ENCODE data around the gene CDK12. TPM values are rescaled to one million over a fixed set of nuclear protein-coding genes. Genes with fewer than 3 reads are reported as not detected.

The CDK12 gene
- total and polyA plus RNA-seq, 4 donors: 7.3 to 71.1 (median 28.6) TPM

DNA sequence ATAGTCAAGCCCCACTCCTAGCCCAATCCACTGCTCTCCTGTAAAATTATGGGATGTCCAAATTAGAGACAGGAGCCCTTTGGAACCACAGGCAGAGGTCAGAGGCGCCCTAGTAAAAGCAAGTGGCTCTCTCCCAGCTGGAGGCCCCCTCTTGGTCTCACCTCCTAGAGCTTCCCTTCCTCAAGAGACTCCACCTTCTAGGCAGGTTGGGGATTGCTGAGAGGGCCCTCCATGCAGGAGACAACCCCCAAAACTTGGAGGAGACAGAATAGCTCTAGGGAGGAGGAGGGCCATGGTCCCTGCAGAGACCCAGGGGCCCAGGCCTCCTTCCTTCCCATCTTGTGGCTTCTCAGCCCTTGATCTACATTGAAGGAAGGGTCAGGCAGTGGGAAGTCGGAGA lies 117.0 kb downstream of the CDK12 start:
- Histone ChIP-seq H3K27me3 (ENCODE audit: control insufficient read depth in 1 of 2, insufficient read depth in 2 of 2, low read length in 1 of 2) (no peaks in the 10 kb centered on the region), H3K9me3 (ENCODE audit: control insufficient read depth, low read length) (no peaks in the 10 kb centered on the region), H3K36me3 (ENCODE audit: control insufficient read depth in 1 of 2, insufficient read depth in 2 of 2, low read length in 1 of 2) (no peaks in the 10 kb centered on the region), H3K4me3 (ENCODE audit: low read length in 2 of 2) (no peak overlapping the region), H3K27ac (ENCODE audit: low read depth in 1 of 2, low read length in 2 of 2) (no peak overlapping the region), H3K4me1 (ENCODE audit: control insufficient read depth in 1 of 2, insufficient read depth in 2 of 2, low read length in 2 of 2) (no peaks in the 10 kb centered on the region)
- WGBS, 2 donors: 82 to 87% methylated on average over 2 of the region's 2 CpGs
- no peak for DNase-seq
- intact Hi-C loops (cut with DNase I): no loop called here
- no peak for ATAC-seq (ENCODE audit: low FRiP score)

DNA sequence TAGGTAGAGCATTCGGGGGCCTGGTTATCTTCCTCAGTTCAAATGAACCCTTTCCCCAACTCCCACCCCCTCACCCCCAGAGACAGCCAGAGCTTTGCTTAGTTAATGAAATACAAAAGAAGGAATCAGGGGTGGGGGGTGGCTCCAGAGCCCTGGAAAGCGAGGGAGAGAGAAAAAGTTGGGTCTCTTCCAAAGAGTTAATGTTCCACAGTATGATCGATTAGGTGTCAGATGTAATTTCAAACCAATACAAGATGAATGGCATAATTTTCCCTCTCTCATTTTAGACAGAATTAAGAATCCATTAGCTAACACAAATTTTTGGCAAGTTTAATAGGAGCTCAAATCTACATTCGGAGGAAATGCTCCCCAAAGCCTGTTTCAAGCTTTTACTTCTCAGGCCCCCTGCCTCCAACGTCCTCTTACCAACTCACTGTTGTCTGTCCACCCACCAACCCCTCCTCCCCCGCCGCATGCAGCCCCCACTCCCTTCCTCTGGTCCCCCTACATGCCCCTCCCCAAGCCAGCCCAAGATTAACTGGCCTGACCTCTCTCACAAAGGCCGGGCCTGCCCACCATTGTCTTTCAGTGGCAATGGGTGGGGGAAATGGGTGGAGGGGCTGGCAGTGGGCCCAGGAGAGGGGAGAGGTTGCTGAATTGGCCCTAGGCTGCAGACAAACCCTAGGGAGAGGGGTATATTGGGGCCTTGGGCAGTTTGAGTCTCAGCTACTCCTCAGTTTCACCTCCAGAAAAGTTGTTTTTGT lies 118.2 kb downstream of the CDK12 start:
- 66 to 73% methylated on average over 8 of the region's 8 CpGs for WGBS, 2 donors
- Histone ChIP-seq H3K4me1 (ENCODE audit: control insufficient read depth in 1 of 2, insufficient read depth in 2 of 2, low read length in 2 of 2) (no peaks in the 10 kb centered on the region), H3K4me3 (ENCODE audit: low read length in 2 of 2) (no peak overlapping the region), H3K9me3 (ENCODE audit: control insufficient read depth, low read length) (no peaks in the 10 kb centered on the region), H3K36me3 (ENCODE audit: control insufficient read depth in 1 of 2, insufficient read depth in 2 of 2, low read length in 1 of 2) (no peaks in the 10 kb centered on the region), H3K27ac (ENCODE audit: low read depth in 1 of 2, low read length in 2 of 2) (no peak overlapping the region), H3K27me3 (ENCODE audit: control insufficient read depth in 1 of 2, insufficient read depth in 2 of 2, low read length in 1 of 2) (no peaks in the 10 kb centered on the region)
- ATAC-seq (ENCODE audit: low FRiP score) (no peak), DNase-seq (no peak)
- intact Hi-C loops (cut with DNase I): no loop called here

DNA sequence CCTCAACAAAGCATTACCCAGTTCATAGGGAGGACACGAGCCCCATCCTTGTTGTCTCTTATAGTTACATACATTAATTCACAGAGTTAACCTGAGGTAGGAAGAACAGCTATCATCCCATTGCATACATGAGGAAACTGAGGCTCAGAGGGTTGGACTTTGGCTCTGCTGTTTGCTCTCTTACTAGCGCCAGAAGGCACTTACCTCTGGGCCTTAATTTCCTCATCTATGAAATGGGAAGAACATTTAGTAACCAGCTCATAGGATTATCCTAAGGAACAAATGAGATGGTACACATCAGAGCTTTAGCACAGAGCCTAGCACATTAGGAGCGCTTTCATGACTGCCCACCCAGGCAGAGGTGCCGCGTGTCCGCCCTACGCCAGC lies 118.8 kb downstream of the CDK12 start:
- WGBS, 2 donors: 87 to 89% methylated on average over 7 of the region's 7 CpGs
- Histone ChIP-seq H3K27ac (ENCODE audit: low read depth in 1 of 2, low read length in 2 of 2) (no peak overlapping the region), H3K36me3 (ENCODE audit: control insufficient read depth in 1 of 2, insufficient read depth in 2 of 2, low read length in 1 of 2) (no peaks in the 10 kb centered on the region), H3K4me3 (ENCODE audit: low read length in 2 of 2) (no peak overlapping the region), H3K27me3 (ENCODE audit: control insufficient read depth in 1 of 2, insufficient read depth in 2 of 2, low read length in 1 of 2) (no peaks in the 10 kb centered on the region), H3K9me3 (ENCODE audit: control insufficient read depth, low read length) (no peaks in the 10 kb centered on the region), H3K4me1 (ENCODE audit: control insufficient read depth in 1 of 2, insufficient read depth in 2 of 2, low read length in 2 of 2) (no peaks in the 10 kb centered on the region)
- ATAC-seq (ENCODE audit: low FRiP score) (no peak), DNase-seq (no peak)
- intact Hi-C loops (cut with DNase I): no loop called here

DNA sequence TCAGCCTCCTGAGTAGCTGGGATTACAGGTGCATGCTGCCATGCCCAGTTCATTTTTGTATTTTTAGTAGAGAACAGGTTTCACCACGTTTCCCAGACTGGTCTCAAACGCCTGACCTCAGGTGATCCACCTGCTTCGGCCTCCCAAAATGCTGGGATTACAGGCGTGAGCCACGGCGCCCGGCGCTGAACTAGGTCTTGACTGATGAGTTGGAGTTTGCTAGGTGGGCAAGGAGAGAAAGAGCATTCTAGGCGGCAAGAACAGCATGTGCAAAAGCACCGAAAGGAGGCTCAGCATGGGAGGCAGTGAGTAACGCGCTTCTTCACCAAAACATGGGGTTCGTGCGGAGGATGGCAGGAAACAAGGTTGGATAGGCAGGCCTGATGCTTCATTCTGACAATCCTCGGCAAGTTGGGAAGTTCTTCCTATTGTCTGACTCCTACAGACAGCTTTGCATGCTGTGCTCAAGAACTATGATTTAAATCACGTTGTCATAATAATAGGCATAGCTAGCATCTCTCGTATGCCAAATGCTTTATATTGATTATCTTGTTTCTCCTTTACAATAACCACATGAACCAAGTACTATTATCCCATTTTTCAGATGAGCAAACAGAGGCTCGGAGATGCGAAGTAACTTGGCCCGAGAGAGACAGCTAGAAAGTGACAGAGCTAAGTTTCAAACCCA lies 119.9 kb downstream of the CDK12 start:
- Histone ChIP-seq H3K36me3 (ENCODE audit: control insufficient read depth in 1 of 2, insufficient read depth in 2 of 2, low read length in 1 of 2) (no peaks in the 10 kb centered on the region), H3K27me3 (ENCODE audit: control insufficient read depth in 1 of 2, insufficient read depth in 2 of 2, low read length in 1 of 2) (no peaks in the 10 kb centered on the region), H3K4me3 (ENCODE audit: low read length in 2 of 2) (no peak overlapping the region), H3K9me3 (ENCODE audit: control insufficient read depth, low read length) (no peaks in the 10 kb centered on the region), H3K4me1 (ENCODE audit: control insufficient read depth in 1 of 2, insufficient read depth in 2 of 2, low read length in 2 of 2) (no peaks in the 10 kb centered on the region), H3K27ac (ENCODE audit: low read depth in 1 of 2, low read length in 2 of 2) (no peak overlapping the region)
- ATAC-seq (ENCODE audit: low FRiP score) (no peak), DNase-seq (no peak)
- intact Hi-C loops (cut with DNase I): no loop called here
- WGBS, 2 donors: 90 to 91% methylated on average over 20 of the region's 20 CpGs

DNA sequence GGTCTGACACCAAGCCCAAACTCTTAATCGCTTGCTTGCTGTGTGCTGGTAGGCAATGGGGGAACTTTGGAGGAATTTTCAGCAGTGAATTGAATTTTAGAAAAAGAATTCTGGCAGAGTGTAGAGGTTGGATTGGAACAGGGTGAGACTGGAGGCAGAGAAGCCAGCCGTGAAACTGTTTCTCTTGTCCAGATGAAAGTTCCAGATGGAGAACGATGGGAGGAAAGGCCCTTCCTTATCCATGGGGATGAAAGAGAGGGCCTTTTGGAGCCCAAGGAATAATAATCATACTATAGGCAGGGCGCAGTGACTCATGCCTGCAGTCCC lies 120.4 kb downstream of the CDK12 start:
- no peaks in the 10 kb centered on the region for H3K36me3 ChIP-seq (ENCODE audit: control insufficient read depth in 1 of 2, insufficient read depth in 2 of 2, low read length in 1 of 2)
- H3K27ac ChIP-seq (ENCODE audit: low read depth in 1 of 2, low read length in 2 of 2): no peak overlapping the region
- no peak for DNase-seq
- intact Hi-C loops (cut with DNase I): no loop called here
- ATAC-seq (ENCODE audit: low FRiP score): no peak
- H3K27me3 ChIP-seq (ENCODE audit: control insufficient read depth in 1 of 2, insufficient read depth in 2 of 2, low read length in 1 of 2): no peaks in the 10 kb centered on the region
- H3K4me3 ChIP-seq (ENCODE audit: low read length in 2 of 2): no peak overlapping the region
- WGBS, 2 donors: 85 to 90% methylated on average over 4 of the region's 4 CpGs
- H3K4me1 ChIP-seq (ENCODE audit: control insufficient read depth in 1 of 2, insufficient read depth in 2 of 2, low read length in 2 of 2): no peaks in the 10 kb centered on the region
- H3K9me3 ChIP-seq (ENCODE audit: control insufficient read depth, low read length): no peaks in the 10 kb centered on the region

DNA sequence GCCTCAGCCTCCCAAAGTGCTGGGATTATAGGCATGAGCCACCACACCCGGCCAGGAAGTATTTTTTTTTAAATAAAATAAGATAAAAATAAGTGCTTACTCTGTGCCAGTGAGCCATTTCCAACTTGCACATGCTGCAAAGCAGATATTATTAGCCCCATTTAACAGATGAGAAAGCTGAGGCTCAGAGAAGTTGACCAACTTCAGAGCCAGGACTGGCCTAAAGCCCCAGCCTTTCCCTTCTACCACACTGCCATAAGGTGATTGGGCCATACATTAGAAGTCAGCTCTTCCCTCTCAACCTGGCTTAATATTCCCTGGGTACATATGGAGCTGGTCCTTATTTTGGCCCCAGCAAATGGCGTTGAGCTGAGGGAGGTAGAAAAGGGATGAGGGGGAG lies 121.4 kb downstream of the CDK12 start:
- no peak for DNase-seq
- H3K4me3 ChIP-seq (ENCODE audit: low read length in 2 of 2): no peak overlapping the region
- H3K27me3 ChIP-seq (ENCODE audit: control insufficient read depth in 1 of 2, insufficient read depth in 2 of 2, low read length in 1 of 2): no peaks in the 10 kb centered on the region
- intact Hi-C loops (cut with DNase I): no loop called here
- H3K4me1 ChIP-seq (ENCODE audit: control insufficient read depth in 1 of 2, insufficient read depth in 2 of 2, low read length in 2 of 2): no peaks in the 10 kb centered on the region
- no peak for ATAC-seq (ENCODE audit: low FRiP score)
- H3K27ac ChIP-seq (ENCODE audit: low read depth in 1 of 2, low read length in 2 of 2): no peak overlapping the region
- 37 to 55% methylated on average over 2 of the region's 2 CpGs for WGBS, 2 donors
- no peaks in the 10 kb centered on the region for H3K9me3 ChIP-seq (ENCODE audit: control insufficient read depth, low read length)
- H3K36me3 ChIP-seq (ENCODE audit: control insufficient read depth in 1 of 2, insufficient read depth in 2 of 2, low read length in 1 of 2): no peaks in the 10 kb centered on the region

Other genes with a start within 250 kb of the CDK12 start
- 10 to 100 TPM; 29.2 to 53.3 TPM for gene STAC2, start 235.5 kb upstream of the CDK12 start, total RNA-seq
- 1 to 10 TPM; 2.0 to 4.7 TPM for gene STAC2, start 235.5 kb upstream of the CDK12 start, polyA plus RNA-seq
- gene FBXL20, start 59.9 kb upstream of the CDK12 start, total RNA-seq: 10 to 100 TPM; 22.0 to 29.8 TPM
- 1 to 10 TPM; 2.9 to 4.1 TPM for gene FBXL20, start 59.9 kb upstream of the CDK12 start, polyA plus RNA-seq
- 10 to 100 TPM; 30.8 to 35.0 TPM for gene MED1, start 10.2 kb upstream of the CDK12 start, total RNA-seq
- gene MED1, start 10.2 kb upstream of the CDK12 start, polyA plus RNA-seq: 1 to 10 TPM; 4.4 to 7.8 TPM
- not detected for gene NEUROD2, start 146.4 kb downstream of the CDK12 start, total RNA-seq
- not detected for gene NEUROD2, start 146.4 kb downstream of the CDK12 start, polyA plus RNA-seq
- 1 to 10 TPM; 1.0 to 2.5 TPM for gene PPP1R1B, start 165.5 kb downstream of the CDK12 start, total RNA-seq
- 10 to 100 TPM in 1 of 2 donors, not detected in 1; 13.5 TPM for gene PPP1R1B, start 165.5 kb downstream of the CDK12 start, polyA plus RNA-seq
- 10 to 100 TPM; 34.7 to 58.1 TPM for gene STARD3, start 175.7 kb downstream of the CDK12 start, total RNA-seq
- gene STARD3, start 175.7 kb downstream of the CDK12 start, polyA plus RNA-seq: 10 to 100 TPM; 35.7 to 72.4 TPM
- 1 to 10 TPM; 1.9 to 3.1 TPM for gene TCAP, start 203.9 kb downstream of the CDK12 start, total RNA-seq
- 1 to 10 TPM; 4.0 to 9.3 TPM for gene TCAP, start 203.9 kb downstream of the CDK12 start, polyA plus RNA-seq
- gene PNMT, start 207.0 kb downstream of the CDK12 start, total RNA-seq: 1 to 10 TPM in 1 of 2 donors, under 1 TPM in 1; 0.75 to 1.5 TPM
- 10 to 100 TPM in 1 of 2 donors, under 1 TPM in 1; 0.75 to 30.2 TPM for gene PNMT, start 207.0 kb downstream of the CDK12 start, polyA plus RNA-seq
- gene PGAP3, start 226.6 kb downstream of the CDK12 start, total RNA-seq: 10 to 100 TPM; 21.9 to 22.0 TPM
- gene PGAP3, start 226.6 kb downstream of the CDK12 start, polyA plus RNA-seq: 10 to 100 TPM; 13.3 to 25.5 TPM
- gene ERBB2, start 238.6 kb downstream of the CDK12 start, total RNA-seq: 10 to 100 TPM; 73.0 to 74.0 TPM
- gene ERBB2, start 238.6 kb downstream of the CDK12 start, polyA plus RNA-seq: 10 to 100 TPM; 22.7 to 45.3 TPM